Liver (tissue), 9 donors: ENCODE results near the gene SOX2. TPM values are rescaled to one million over a fixed set of nuclear protein-coding genes. Genes with fewer than 3 reads are reported as not detected.

ENCODE experiments used
- DNase-seq: peaks from one replicate; pipeline ENCODE4 v3.0.0-alpha.2; 2017; ENCODE audit warnings: low spot score
- H3K27ac ChIP-seq, 2 donors: one replicate each; pipeline ENCODE4 v1.7.0; 2013; ENCODE audit warnings: inconsistent platforms in 2 of 2, low read length in 2 of 2, control low read depth in 1 of 2, low read depth in 1 of 2, mild to moderate bottlenecking in 1 of 2
- H3K27me3 ChIP-seq, 4 donors: one replicate each; pipeline versions ENCODE4 v1.6.1 to v1.7.0; 2013; ENCODE audit warnings: low read length in 3 of 4, inconsistent platforms in 1 of 4, mild to moderate bottlenecking in 1 of 4, moderate library complexity in 1 of 4; ENCODE audit not compliant: control insufficient read depth in 4 of 4, insufficient read depth in 4 of 4
- H3K36me3 ChIP-seq, 4 donors: one replicate each; pipeline versions ENCODE4 v1.6.1 to v1.7.0; 2013; ENCODE audit warnings: low read length in 3 of 4, mild to moderate bottlenecking in 3 of 4, low read depth in 1 of 4, moderate library complexity in 1 of 4; ENCODE audit not compliant: control insufficient read depth in 4 of 4, insufficient read depth in 3 of 4
- H3K4me1 ChIP-seq, 4 donors: one replicate each; pipeline versions ENCODE4 v1.6.1 to v1.7.0; 2013; ENCODE audit warnings: low read length in 3 of 4, mild to moderate bottlenecking in 3 of 4, moderate library complexity in 1 of 4; ENCODE audit not compliant: control insufficient read depth in 4 of 4, insufficient read depth in 4 of 4
- H3K4me3 ChIP-seq, 3 donors: one replicate each; pipeline versions ENCODE4 v1.6.1 to v1.7.0; 2013; ENCODE audit warnings: low read length in 3 of 3, control low read depth in 1 of 3, low read depth in 1 of 3, mild to moderate bottlenecking in 1 of 3
- H3K9ac ChIP-seq, 2 donors: one replicate each; pipeline ENCODE4 v1.7.0; 2013; ENCODE audit warnings: low read length in 2 of 2, mild to moderate bottlenecking in 2 of 2, moderate library complexity in 2 of 2, control low read depth in 1 of 2, low read depth in 1 of 2
- H3K9me3 ChIP-seq, 4 donors: one replicate each; pipeline versions ENCODE4 v1.6.1 to v1.7.0; 2013; ENCODE audit warnings: low read length in 3 of 4; ENCODE audit not compliant: control insufficient read depth in 4 of 4
- ATF3 ChIP-seq: IDR thresholded peaks from 2 replicates; pipeline ENCODE4 v1.6.1; 2016; ENCODE audit warnings: antibody characterized with exemption
- CTCF ChIP-seq: fragments of 150-350 bp; IDR thresholded peaks from 2 replicates; pipeline ENCODE4 v1.5.1; 2017; ENCODE audit warnings: improper control_type of control experiment, low read depth, low read length; ENCODE audit not compliant: missing input control
- EGR1 ChIP-seq, 2 donors: IDR thresholded peaks; 2 replicates each; pipeline ENCODE4 v1.6.1; 2016 to 2018; ENCODE audit warnings: antibody characterized with exemption in 2 of 2, low read depth in 2 of 2
- FOXA1 ChIP-seq: IDR thresholded peaks from 2 replicates; pipeline ENCODE4 v1.6.1; 2016; ENCODE audit warnings: antibody characterized with exemption
- FOXA2 ChIP-seq: IDR thresholded peaks from 2 replicates; pipeline ENCODE4 v1.6.1; 2016; ENCODE audit warnings: antibody characterized with exemption
- GABPA ChIP-seq, 2 donors: IDR thresholded peaks in 1 of 2; conservative IDR thresholded peaks in 1 of 2; 2 replicates each; pipeline ENCODE4 v1.6.1; 2016; ENCODE audit warnings: antibody characterized with exemption in 2 of 2, mild to moderate bottlenecking in 1 of 2, moderate library complexity in 1 of 2
- HNF4A ChIP-seq, 2 donors: conservative IDR thresholded peaks; 2 replicates each; pipeline ENCODE4 v1.6.1; 2016; ENCODE audit warnings: antibody characterized with exemption in 2 of 2, mild to moderate bottlenecking in 2 of 2
- HNF4G ChIP-seq: IDR thresholded peaks from 2 replicates; pipeline ENCODE4 v1.6.1; 2016; ENCODE audit warnings: antibody characterized with exemption
- JUND ChIP-seq, 2 donors: IDR thresholded peaks; 2 replicates each; pipeline ENCODE4 v1.6.1; 2016; ENCODE audit warnings: antibody characterized with exemption in 2 of 2
- NR2F2 ChIP-seq: IDR thresholded peaks from 2 replicates; pipeline ENCODE4 v1.6.1; 2016; ENCODE audit warnings: antibody characterized with exemption
- RAD21 ChIP-seq, 2 donors: IDR thresholded peaks; 2 replicates each; pipeline ENCODE4 v1.6.1; 2016; ENCODE audit warnings: antibody characterized with exemption in 2 of 2, mild to moderate bottlenecking in 2 of 2
- RXRA ChIP-seq, 2 donors: IDR thresholded peaks; 2 replicates each; pipeline ENCODE4 v1.6.1; 2017 to 2018; ENCODE audit warnings: antibody characterized with exemption in 2 of 2, mild to moderate bottlenecking in 1 of 2
- SP1 ChIP-seq: IDR thresholded peaks from 2 replicates; pipeline ENCODE4 v1.6.1; 2018; ENCODE audit warnings: antibody characterized with exemption, mild to moderate bottlenecking
- TAF1 ChIP-seq: conservative IDR thresholded peaks from 2 replicates; pipeline ENCODE4 v1.6.1; 2016; ENCODE audit warnings: antibody characterized with exemption, mild to moderate bottlenecking
- YY1 ChIP-seq: IDR thresholded peaks from 2 replicates; pipeline ENCODE4 v1.6.1; 2016; ENCODE audit warnings: antibody characterized with exemption, mild to moderate bottlenecking
- ZBTB33 ChIP-seq: IDR thresholded peaks from 2 replicates; pipeline ENCODE4 v1.6.1; 2016; ENCODE audit warnings: antibody characterized with exemption
- WGBS: extraction: QIAGEN DNeasy Blood & Tissue Kit; methylation state at CpG from one replicate; pipeline ENCODE4 v1.1.7; 2013; 5-methylcytosine and 5-hydroxymethylcytosine counted together
- polyA plus RNA-seq, 2 donors: library from polyadenylated mRNA; stranded (reverse) in 1 of 2; unstranded in 1 of 2; fragments of 200-250 nt in 1 of 2; fragments of >200 nt in 1 of 2; fragmentation: Nextera tagmentation in 1 of 2; extraction: Ambion mirVana in 1 of 2; gene quantifications; one replicate each; pipeline versions ENCODE4 v1.2.1 to v1.2.3, GENCODE V29; 2013 to 2015
- total RNA-seq, 2 donors: library from RNA; depleted of rRNA; stranded (reverse); fragments of >200 nt; gene quantifications; one replicate each; pipeline ENCODE4 v1.2.3, GENCODE V29; 2014
- TF ChIP-seq, protein P1 (sequence below): IDR thresholded peaks from 2 replicates; pipeline ENCODE4 v1.6.1; 2016; ENCODE audit warnings: antibody characterized with exemption, mild to moderate bottlenecking
- TF ChIP-seq, protein P2 (sequence below): IDR thresholded peaks from 2 replicates; pipeline ENCODE4 v1.6.1; 2016; ENCODE audit warnings: antibody characterized with exemption
- donor health status: healthy.
- donor health status: healthy.
- donor health status: healthy.
- donor health status: healthy.
- donor health status: healthy.

SOX2 gene
- total and polyA plus RNA-seq, 4 donors: 0.02 TPM; not detected in 3

DNA sequence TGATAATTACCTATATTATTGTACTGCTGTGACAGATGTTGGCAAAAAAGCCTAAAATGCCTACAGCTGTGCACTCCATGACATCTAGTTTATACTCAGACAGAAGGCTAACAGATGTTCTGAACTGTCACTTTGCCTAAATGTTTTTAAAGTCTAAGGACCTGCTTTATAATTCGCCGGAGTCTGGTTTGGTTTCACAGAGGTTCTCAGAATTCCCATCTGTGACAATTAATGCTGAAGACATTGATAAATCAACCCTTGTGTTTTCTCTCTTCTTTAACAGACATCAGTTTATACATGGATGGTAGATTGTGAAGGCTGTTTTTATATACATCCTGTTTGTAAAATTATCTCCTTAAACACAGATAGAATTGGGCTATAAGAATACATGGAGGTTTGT, 19.8 kb upstream of the SOX2 start:
- H3K9me3 ChIP-seq: no peaks in the 10 kb centered on the region
- 88% methylated on average over 2 of the region's 2 CpGs for WGBS
- H3K27me3 ChIP-seq: peaks cover 0 to 7% (median under 1%) of the 10 kb centered on the region in 4 donors

DNA sequence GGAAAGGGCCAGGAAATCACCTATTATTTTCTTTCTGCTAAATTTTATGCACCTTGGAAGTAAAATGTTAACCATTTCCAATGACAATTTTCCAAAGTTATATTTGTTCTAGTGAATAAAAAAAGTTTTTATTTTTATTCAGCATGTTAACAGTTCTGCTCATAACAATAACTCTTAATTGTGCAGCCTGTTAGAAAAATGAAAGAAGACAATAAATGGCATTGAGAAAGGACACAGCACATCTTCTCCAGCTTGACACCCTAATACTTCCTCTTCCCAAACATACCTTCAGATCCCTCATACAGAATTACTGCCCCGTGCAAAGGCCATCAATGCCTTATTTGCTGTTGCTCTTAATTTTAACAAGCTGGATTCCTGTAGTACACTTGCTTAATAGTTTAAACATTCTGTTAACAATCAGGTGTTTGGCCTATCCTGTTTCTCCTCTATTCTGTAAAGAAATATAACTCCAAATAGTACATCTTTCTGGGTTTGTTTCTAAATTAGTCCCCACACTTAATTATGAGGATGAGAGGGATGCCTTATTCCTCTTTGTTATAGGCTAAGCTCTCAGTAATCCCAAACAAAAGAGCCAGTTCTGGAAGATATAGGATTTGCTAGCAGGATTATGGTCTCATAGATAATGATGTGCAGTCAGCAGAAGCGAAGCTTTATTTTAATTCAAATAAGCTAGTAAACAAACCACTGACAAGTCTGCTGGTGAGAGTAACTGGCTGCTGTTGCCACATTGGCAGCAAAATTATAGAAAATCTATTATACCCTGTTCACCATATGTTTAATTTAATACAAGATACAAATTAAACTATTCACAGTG, 19.2 kb upstream of the SOX2 start:
- peaks cover 0 to 9% (median under 1%) of the 10 kb centered on the region in 4 donors for H3K27me3 ChIP-seq
- H3K27ac ChIP-seq: no peak overlapping the region
- H3K9me3 ChIP-seq: no peaks in the 10 kb centered on the region
- no peak for DNase-seq
- H3K4me3 ChIP-seq: no peak overlapping the region
- H3K4me1 ChIP-seq: peaks cover 6 to 16% (median 13%) of the 10 kb centered on the region in 4 donors
- WGBS: 79% methylated on average over 2 of the region's 2 CpGs
- no peaks in the 10 kb centered on the region for H3K36me3 ChIP-seq
- no peak overlapping the region for H3K9ac ChIP-seq
- TF ChIP-seq TAF1: no peak
- no peak for TF ChIP-seq HNF4A (conservative IDR thresholded peaks at IDR 0.05)
- no peak for TF ChIP-seq ATF3
- TF ChIP-seq, protein P1, sequence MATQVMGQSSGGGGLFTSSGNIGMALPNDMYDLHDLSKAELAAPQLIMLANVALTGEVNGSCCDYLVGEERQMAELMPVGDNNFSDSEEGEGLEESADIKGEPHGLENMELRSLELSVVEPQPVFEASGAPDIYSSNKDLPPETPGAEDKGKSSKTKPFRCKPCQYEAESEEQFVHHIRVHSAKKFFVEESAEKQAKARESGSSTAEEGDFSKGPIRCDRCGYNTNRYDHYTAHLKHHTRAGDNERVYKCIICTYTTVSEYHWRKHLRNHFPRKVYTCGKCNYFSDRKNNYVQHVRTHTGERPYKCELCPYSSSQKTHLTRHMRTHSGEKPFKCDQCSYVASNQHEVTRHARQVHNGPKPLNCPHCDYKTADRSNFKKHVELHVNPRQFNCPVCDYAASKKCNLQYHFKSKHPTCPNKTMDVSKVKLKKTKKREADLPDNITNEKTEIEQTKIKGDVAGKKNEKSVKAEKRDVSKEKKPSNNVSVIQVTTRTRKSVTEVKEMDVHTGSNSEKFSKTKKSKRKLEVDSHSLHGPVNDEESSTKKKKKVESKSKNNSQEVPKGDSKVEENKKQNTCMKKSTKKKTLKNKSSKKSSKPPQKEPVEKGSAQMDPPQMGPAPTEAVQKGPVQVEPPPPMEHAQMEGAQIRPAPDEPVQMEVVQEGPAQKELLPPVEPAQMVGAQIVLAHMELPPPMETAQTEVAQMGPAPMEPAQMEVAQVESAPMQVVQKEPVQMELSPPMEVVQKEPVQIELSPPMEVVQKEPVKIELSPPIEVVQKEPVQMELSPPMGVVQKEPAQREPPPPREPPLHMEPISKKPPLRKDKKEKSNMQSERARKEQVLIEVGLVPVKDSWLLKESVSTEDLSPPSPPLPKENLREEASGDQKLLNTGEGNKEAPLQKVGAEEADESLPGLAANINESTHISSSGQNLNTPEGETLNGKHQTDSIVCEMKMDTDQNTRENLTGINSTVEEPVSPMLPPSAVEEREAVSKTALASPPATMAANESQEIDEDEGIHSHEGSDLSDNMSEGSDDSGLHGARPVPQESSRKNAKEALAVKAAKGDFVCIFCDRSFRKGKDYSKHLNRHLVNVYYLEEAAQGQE: no peak
- TF ChIP-seq ZBTB33: no peak

More for the DNA sequence above, 19.8 kb upstream of the SOX2 start:
- peaks cover 6 to 16% (median 13%) of the 10 kb centered on the region in 4 donors for H3K4me1 ChIP-seq
- H3K36me3 ChIP-seq: no peaks in the 10 kb centered on the region
- TF ChIP-seq HNF4A (conservative IDR thresholded peaks at IDR 0.05) (no peak), ATF3 (no peak), CTCF (no peak), YY1 (no peak), RXRA (IDR thresholded peaks at IDR 0.05) (no peak), SP1 (no peak), NR2F2 (no peak), FOXA2 (no peak), JUND (IDR thresholded peaks at IDR 0.05) (no peak), FOXA1 (no peak), HNF4G (no peak), GABPA (IDR thresholded peaks at IDR 0.05 in 1 of 2, conservative IDR thresholded peaks at IDR 0.05 in 1 of 2) (no peak), EGR1 (IDR thresholded peaks at IDR 0.05; ENCODE audit: low read depth in 2 of 2) (no peak), RAD21 (IDR thresholded peaks at IDR 0.05) (no peak), TAF1 (no peak)
- TF ChIP-seq, protein P1: no peak
- TF ChIP-seq, protein P2, sequence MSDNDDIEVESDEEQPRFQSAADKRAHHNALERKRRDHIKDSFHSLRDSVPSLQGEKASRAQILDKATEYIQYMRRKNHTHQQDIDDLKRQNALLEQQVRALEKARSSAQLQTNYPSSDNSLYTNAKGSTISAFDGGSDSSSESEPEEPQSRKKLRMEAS: no peak
- H3K4me3 ChIP-seq: no peak overlapping the region
- no peak overlapping the region for H3K9ac ChIP-seq
- DNase-seq: no peak
- H3K27ac ChIP-seq: no peak overlapping the region
